Heart left ventricle (tissue), 13 donors: ENCODE results near the gene KATNA1.

Experiments
- POLR2A ChIP-seq, 2 donors: fragments of 450-650 bp; IDR thresholded peaks; one replicate each; pipeline ENCODE4 v1.6.1; 2017; ENCODE audit warnings: antibody characterized with exemption in 2 of 2, mild to moderate bottlenecking in 2 of 2, moderate library complexity in 2 of 2
- TF ChIP-seq, protein P1 (sequence below), 12 donors: fragments of 200-600 bp; sonication (generic) in 4 of 12; IDR thresholded peaks; one replicate each; pipeline versions ENCODE4 v1.5.0 to v1.8.0; 2018 to 2022; ENCODE audit warnings: antibody characterized with exemption in 12 of 12, mild to moderate bottlenecking in 5 of 12
- donor health status: ischemic (EF 13 %, LVEDD 7.1; RV severe dilation, severe dysfunction).
- donor health status: DM: no; HTN: yes; CAD: no.
- donor health status: DM: no; HTN: no; CAD: no.
- donor health status: ischemic (EF 25% LVEDD 6.9; RV normal size, moderate dysfunction).
- donor health status: ischemic (EF 25% LVEDD 5.7; RV mildly dilated, moderate dysfunction).
- donor health status: ischemic (EF 35%, LVEDD 5.7; RV mildly dilated, moderate dysfunction).
- donor health status: nonischemic (EF 11% LVEDD 7.7; RV severe dilation, severe dysfunction).
- donor health status: DM: yes; HTN: yes; CAD: no.
- donor health status: PGD.
- donor health status: ischemic (EF 29% LVEDD 5.4; RV normal size, mild dysfunction).
- donor health status: nonischemic (EF 23%, LVEDD 6.1; RV moderate dilation, normal function).

DNA sequence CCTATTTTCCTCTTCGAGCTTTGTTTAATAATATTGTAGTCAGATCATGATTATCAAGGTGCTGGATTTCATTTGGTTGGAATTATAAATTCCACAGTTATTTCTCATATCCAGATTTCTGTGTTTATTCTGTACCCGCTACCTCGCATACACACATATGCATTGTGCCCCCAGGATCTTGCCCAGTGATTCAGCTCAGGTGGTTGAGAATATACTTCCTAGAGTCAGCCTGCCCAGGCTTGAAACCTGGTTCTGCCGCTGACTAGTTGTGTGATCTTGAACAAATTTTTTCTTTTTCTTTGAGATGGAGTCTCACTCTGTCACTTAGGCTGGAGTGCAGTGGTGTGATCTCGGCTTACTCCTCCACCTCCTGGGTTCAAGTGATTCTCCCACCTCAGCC lies 67.6 kb downstream of the KATNA1 start:
- TF ChIP-seq POLR2A (IDR thresholded peaks at IDR 0.05): no peak
- TF ChIP-seq, protein P1, sequence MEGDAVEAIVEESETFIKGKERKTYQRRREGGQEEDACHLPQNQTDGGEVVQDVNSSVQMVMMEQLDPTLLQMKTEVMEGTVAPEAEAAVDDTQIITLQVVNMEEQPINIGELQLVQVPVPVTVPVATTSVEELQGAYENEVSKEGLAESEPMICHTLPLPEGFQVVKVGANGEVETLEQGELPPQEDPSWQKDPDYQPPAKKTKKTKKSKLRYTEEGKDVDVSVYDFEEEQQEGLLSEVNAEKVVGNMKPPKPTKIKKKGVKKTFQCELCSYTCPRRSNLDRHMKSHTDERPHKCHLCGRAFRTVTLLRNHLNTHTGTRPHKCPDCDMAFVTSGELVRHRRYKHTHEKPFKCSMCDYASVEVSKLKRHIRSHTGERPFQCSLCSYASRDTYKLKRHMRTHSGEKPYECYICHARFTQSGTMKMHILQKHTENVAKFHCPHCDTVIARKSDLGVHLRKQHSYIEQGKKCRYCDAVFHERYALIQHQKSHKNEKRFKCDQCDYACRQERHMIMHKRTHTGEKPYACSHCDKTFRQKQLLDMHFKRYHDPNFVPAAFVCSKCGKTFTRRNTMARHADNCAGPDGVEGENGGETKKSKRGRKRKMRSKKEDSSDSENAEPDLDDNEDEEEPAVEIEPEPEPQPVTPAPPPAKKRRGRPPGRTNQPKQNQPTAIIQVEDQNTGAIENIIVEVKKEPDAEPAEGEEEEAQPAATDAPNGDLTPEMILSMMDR (IDR thresholded peaks at IDR 0.05): no peak
